ENCODE results near the gene ZNF714.

The ZNF714 gene

DNA sequence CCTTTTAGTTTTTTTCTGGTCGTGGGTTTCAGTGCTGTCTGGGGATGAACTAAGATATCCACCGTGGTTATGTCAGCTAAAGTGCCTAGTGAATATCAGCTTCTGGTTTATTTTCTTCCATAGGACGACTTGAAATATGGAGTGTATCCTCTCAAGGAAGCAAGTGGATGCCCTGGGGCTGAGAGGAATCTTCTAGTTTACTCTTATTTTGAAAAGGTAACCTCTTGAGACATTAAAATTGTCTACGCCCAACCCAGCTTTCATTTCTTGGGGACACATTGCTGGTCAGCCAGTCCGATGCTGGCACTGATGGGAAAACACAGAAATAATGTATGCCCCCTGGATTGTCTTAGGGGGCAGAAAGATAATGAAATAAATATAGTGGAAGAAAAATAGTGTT, 61.4 kb downstream of the ZNF714 start:
- H3K4me3 ChIP-seq (ENCODE audit: low read length) = no peak overlapping the region
- TF ChIP-seq, protein P1, sequence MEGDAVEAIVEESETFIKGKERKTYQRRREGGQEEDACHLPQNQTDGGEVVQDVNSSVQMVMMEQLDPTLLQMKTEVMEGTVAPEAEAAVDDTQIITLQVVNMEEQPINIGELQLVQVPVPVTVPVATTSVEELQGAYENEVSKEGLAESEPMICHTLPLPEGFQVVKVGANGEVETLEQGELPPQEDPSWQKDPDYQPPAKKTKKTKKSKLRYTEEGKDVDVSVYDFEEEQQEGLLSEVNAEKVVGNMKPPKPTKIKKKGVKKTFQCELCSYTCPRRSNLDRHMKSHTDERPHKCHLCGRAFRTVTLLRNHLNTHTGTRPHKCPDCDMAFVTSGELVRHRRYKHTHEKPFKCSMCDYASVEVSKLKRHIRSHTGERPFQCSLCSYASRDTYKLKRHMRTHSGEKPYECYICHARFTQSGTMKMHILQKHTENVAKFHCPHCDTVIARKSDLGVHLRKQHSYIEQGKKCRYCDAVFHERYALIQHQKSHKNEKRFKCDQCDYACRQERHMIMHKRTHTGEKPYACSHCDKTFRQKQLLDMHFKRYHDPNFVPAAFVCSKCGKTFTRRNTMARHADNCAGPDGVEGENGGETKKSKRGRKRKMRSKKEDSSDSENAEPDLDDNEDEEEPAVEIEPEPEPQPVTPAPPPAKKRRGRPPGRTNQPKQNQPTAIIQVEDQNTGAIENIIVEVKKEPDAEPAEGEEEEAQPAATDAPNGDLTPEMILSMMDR (conservative IDR thresholded peaks at IDR 0.05; ENCODE audit: low read depth, low read length) = no peak

DNA sequence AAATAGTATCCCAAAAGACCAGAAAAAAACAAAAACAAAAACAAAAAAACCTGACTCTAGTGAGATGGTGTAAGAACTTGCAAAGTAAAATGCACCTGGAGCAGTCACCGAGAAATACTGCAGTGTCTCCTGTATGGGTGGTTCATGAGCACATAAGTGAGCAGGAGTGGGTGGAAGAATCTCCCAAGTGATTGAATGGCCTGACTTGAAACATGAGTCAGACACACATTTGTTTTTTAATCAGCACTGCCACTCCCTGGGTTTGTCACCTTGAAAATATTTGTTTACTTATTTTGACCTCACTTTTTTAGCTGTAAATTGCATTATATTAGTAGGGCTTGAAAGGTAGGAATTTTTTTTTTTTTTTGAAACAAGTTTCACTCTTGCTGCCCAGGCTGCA, 61.9 kb downstream of the ZNF714 start:
- no peak for DNase-seq (ENCODE audit: low read depth)
- H3K4me3 ChIP-seq (ENCODE audit: low read length) = no peak overlapping the region
- TF ChIP-seq, protein P1 (conservative IDR thresholded peaks at IDR 0.05; ENCODE audit: low read depth, low read length) = no peak

More for the DNA sequence above, 61.4 kb downstream of the ZNF714 start:
- DNase-seq (ENCODE audit: low read depth) = no peak

DNA sequence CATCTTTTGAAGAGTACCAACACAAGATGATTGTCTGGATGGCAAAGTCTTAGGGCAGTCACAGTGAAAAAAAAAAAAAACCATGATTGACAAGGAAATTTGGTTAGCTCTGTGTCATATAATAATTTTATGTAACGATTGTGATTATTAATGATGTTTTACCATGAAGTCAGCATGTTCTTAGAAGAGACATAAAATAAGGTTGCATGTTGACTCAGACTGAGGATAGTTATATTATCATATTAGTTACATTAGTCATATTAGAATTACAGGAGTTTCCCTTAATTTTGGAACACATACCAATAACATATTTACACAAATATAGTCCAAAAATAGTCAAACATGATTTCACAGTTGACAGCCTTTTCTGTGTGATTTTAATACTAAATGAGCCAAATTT, 65.5 kb downstream of the ZNF714 start:
- TF ChIP-seq, protein P1 (conservative IDR thresholded peaks at IDR 0.05; ENCODE audit: low read depth, low read length) = no peak
- no peak for DNase-seq (ENCODE audit: low read depth)
- no peak overlapping the region for H3K4me3 ChIP-seq (ENCODE audit: low read length)

DNA sequence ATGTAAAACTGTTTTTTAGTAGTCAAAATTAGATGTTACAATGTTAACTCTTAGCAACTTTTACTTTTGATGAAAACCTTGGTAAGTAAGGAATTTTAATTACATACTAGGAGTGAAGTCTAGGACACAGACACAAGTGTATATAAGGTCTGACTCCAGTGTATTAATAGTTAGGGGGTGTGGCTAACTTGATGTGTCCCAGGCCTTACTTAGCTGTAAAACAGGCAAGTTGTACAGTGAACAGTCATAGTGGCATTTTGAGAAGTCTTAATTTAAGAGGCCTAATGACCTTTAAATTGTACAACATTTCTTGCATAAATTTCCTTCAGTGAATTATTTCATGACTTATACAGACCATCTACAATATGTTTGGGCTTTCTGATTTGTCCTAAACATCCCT, 66.7 kb downstream of the ZNF714 start:
- DNase-seq (ENCODE audit: low read depth) = no peak
- TF ChIP-seq, protein P1 (conservative IDR thresholded peaks at IDR 0.05; ENCODE audit: low read depth, low read length) = no peak
- no peak overlapping the region for H3K4me3 ChIP-seq (ENCODE audit: low read length)

DNA sequence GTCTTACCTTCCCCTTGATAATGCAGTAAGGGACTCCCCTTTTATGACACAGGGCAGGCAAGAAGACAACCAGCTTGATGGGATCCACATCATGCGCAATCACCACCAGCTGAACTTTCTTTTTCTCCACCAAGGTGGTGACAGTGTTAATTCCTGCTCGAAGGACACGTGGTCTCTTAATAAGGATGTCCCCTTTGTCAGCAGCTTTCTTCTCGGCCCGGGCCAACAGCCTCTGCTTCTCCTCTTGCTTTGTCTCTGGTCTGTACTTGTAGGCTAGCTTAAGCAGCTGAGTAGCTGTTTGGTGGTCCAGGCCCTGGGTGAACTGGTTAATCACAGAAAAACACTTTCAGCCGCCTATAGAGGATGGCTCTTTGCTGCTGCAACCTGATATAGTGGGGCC, 67.9 kb downstream of the ZNF714 start:
- TF ChIP-seq, protein P1 (conservative IDR thresholded peaks at IDR 0.05; ENCODE audit: low read depth, low read length) = no peak

DNA sequence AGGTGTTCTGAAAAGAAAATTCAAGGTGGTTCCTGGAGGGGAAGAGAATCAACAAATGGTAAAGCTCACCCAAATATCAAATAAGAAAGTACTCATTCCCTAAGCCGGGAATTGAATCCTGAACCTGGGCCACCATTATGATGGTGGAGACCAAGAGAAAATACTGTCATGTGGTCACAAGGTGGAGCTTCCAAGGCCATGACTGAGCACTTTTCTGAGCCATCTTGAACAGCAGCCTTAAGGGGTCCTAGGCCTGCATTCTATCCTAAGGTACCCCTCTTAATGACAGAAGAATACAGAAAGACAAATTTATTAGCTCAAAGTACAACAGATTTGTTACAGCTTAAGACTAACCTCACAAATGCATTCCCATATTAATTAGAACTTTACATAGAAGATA, 69.5 kb downstream of the ZNF714 start:
- TF ChIP-seq, protein P1 (conservative IDR thresholded peaks at IDR 0.05; ENCODE audit: low read depth, low read length) = no peak
- no peak overlapping the region for H3K4me3 ChIP-seq (ENCODE audit: low read length)
- DNase-seq (ENCODE audit: low read depth) = no peak

More for the DNA sequence above, 67.9 kb downstream of the ZNF714 start:
- no peak for DNase-seq (ENCODE audit: low read depth)
- no peak overlapping the region for H3K4me3 ChIP-seq (ENCODE audit: low read length)

DNA sequence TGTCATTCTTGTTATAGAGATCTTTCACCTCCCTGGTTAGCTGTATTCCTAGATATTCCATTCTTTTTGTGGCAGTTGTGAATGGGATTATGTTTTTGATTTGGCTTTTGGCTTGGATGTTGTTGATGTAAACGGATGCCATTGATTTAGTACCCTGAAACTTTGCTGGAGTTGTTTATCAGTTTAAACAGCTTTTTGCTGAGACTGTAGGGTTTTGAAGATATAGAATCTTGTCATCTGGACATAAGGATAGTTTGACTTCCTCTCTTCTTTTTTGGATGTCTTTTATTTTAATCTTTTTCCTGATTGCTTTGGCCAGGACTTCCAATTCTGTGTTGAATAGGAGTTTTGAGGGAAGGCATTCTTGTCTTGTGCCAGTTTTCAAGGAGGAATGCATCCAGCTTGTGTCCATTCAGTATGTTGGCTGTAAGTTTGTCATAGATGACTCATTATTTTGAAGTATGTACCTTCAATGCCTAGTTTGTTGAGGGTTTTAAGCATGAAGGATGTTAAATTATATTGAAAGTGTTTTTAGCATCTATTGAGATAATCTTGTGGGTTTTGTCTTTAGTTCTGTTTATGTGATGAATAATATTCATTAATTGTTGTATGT, 76.6 kb downstream of the ZNF714 start:
- no peak for DNase-seq (ENCODE audit: low read depth)
- TF ChIP-seq, protein P1 (conservative IDR thresholded peaks at IDR 0.05; ENCODE audit: low read depth, low read length) = no peak
- H3K4me3 ChIP-seq (ENCODE audit: low read length) = no peak overlapping the region
